ENCODE measurements around the gene DYRK3.
"Not testable (repeated sequence)": the region's sequence is repeated elsewhere in the genome, so short reads cannot be mapped to it uniquely, and the experiment has no call there.

DYRK3 gene

GRCh38 chr1:206642074-206642473, 6.7 kb downstream of the DYRK3 start:
- CTCF ChIA-PET, H3K4me3 Mint-ChIP-seq, H3K4me1 Mint-ChIP-seq, H3K9me3 Mint-ChIP-seq, H3K27ac Mint-ChIP-seq, H3K36me3 Mint-ChIP-seq, H3K27me3 Mint-ChIP-seq, DNase-seq: not testable (repeated sequence)

- CTCF ChIA-PET, result interaction anchor here (0.9 kb wide), 1 partner anchor 8 kb away, joined by 4 read pairs; the partner anchor contains the start of gene DYRK3
- Mint-ChIP-seq H3K27ac (no peak overlapping the region), H3K9me3 (no peaks in the 10 kb centered on the region), H3K36me3 (no peaks in the 10 kb centered on the region), H3K4me3 (no peak overlapping the region), H3K4me1 (no peaks in the 10 kb centered on the region), H3K27me3 (peaks cover 4% of the 10 kb centered on the region)
- DNase-seq, result no peak
Measured at GRCh38 chr1:206643118-206643698, 7.9 kb downstream of the DYRK3 start.

- Mint-ChIP-seq H3K36me3 (no peaks in the 10 kb centered on the region), H3K27ac (no peak overlapping the region), H3K4me3 (no peak overlapping the region), H3K9me3 (no peaks in the 10 kb centered on the region), H3K27me3 (no peaks in the 10 kb centered on the region), H3K4me1 (no peaks in the 10 kb centered on the region)
- CTCF ChIA-PET, result interaction anchor here (1.0 to 4.6 kb wide), 4 partner anchors 11 to 17 kb away, joined by 3 to 26 read pairs (median 10); partner anchors contain the start of gene DYRK3
- no peak for DNase-seq
Measured at GRCh38 chr1:206646504-206646903, 11.2 kb downstream of the DYRK3 start.

GRCh38 chr1:206647224-206647623, 11.9 kb downstream of the DYRK3 start:
- CTCF ChIA-PET, result interaction anchor here (1.3 to 5.6 kb wide), 4 partner anchors 11 to 17 kb away, joined by 3 to 26 read pairs (median 20); partner anchors contain the start of gene DYRK3
- Mint-ChIP-seq H3K36me3 (no peaks in the 10 kb centered on the region), H3K4me3 (no peak overlapping the region), H3K27me3 (no peaks in the 10 kb centered on the region), H3K9me3 (no peaks in the 10 kb centered on the region), H3K27ac (no peak overlapping the region), H3K4me1 (no peaks in the 10 kb centered on the region)
- no peak for DNase-seq

- Mint-ChIP-seq H3K27me3 (no peaks in the 10 kb centered on the region), H3K4me1 (no peaks in the 10 kb centered on the region), H3K36me3 (no peaks in the 10 kb centered on the region), H3K27ac (no peak overlapping the region), H3K4me3 (no peak overlapping the region), H3K9me3 (no peaks in the 10 kb centered on the region)
- CTCF ChIA-PET, result interaction anchor here (0.5 to 5.6 kb wide), 5 partner anchors 9 to 263 kb away, joined by 3 to 26 read pairs (median 16); partner anchors contain the start of gene DYRK3
- no peak for DNase-seq
Measured at GRCh38 chr1:206649261-206649921, 14.1 kb downstream of the DYRK3 start.

GRCh38 chr1:206651014-206651413, 15.7 kb downstream of the DYRK3 start:
- Mint-ChIP-seq H3K4me3 (no peak overlapping the region), H3K27ac (no peak overlapping the region), H3K4me1 (no peaks in the 10 kb centered on the region)

GRCh38 chr1:206651958-206652890, 16.9 kb downstream of the DYRK3 start:
- Mint-ChIP-seq H3K27me3 (peaks cover 14% of the 10 kb centered on the region), H3K9me3 (no peaks in the 10 kb centered on the region), H3K4me1 (no peaks in the 10 kb centered on the region), H3K27ac (no peak overlapping the region), H3K4me3 (no peak overlapping the region), H3K36me3 (no peaks in the 10 kb centered on the region)
- no peak for DNase-seq
- CTCF ChIA-PET, result interaction anchor here (5.6 kb wide), 1 partner anchor 18 kb away, joined by 24 read pairs; the partner anchor contains the start of gene DYRK3

More at GRCh38 chr1:206651014-206651413, 15.7 kb downstream of the DYRK3 start:
- H3K9me3 Mint-ChIP-seq, result no peaks in the 10 kb centered on the region
- CTCF ChIA-PET, result interaction anchor here (1.0 to 5.6 kb wide), 4 partner anchors 8 to 17 kb away, joined by 3 to 26 read pairs (median 20); partner anchors contain the start of gene DYRK3
- peaks cover 3% of the 10 kb centered on the region for H3K27me3 Mint-ChIP-seq
- no peak for DNase-seq
- no peaks in the 10 kb centered on the region for H3K36me3 Mint-ChIP-seq

- H3K27ac Mint-ChIP-seq, result no peak overlapping the region
- H3K4me1 Mint-ChIP-seq, result peaks cover 9% of the 10 kb centered on the region
- H3K9me3 Mint-ChIP-seq, result no peaks in the 10 kb centered on the region
- no peak overlapping the region for H3K4me3 Mint-ChIP-seq
- CTCF ChIA-PET, result interaction anchor here (0.6 to 2.7 kb wide), 6 partner anchors 10 to 175 kb away, joined by 3 to 22 read pairs (median 4); partner anchors contain the start of gene DYRK3
- no peaks in the 10 kb centered on the region for H3K36me3 Mint-ChIP-seq
- H3K27me3 Mint-ChIP-seq, result peaks cover 30% of the 10 kb centered on the region
- no peak for DNase-seq
Measured at GRCh38 chr1:206653715-206654459, 18.6 kb downstream of the DYRK3 start.

- Mint-ChIP-seq H3K27ac (no peak overlapping the region), H3K27me3 (peaks cover 40% of the 10 kb centered on the region), H3K36me3 (no peaks in the 10 kb centered on the region), H3K9me3 (no peaks in the 10 kb centered on the region), H3K4me1 (peaks cover 9% of the 10 kb centered on the region), H3K4me3 (no peak overlapping the region)
- no peak for DNase-seq
- CTCF ChIA-PET, result interaction anchor here (0.6 to 5.2 kb wide), 4 partner anchors 9 to 175 kb away, joined by 4 to 39 read pairs (median 14); no protein-coding TSS in a partner anchor
Measured at GRCh38 chr1:206654828-206655227, 19.5 kb downstream of the DYRK3 start.

- peaks cover 9% of the 10 kb centered on the region for H3K4me1 Mint-ChIP-seq
- no peak for DNase-seq
- no peak overlapping the region for H3K4me3 Mint-ChIP-seq
- H3K36me3 Mint-ChIP-seq, result no peaks in the 10 kb centered on the region
- H3K9me3 Mint-ChIP-seq, result no peaks in the 10 kb centered on the region
- CTCF ChIA-PET, result interaction anchor here (1.0 to 5.2 kb wide), 7 partner anchors 8 to 257 kb away, joined by 3 to 39 read pairs (median 4); partner anchors contain the start of genes DYRK3 and IKBKE
- peaks cover 45% of the 10 kb centered on the region for H3K27me3 Mint-ChIP-seq
- no peak overlapping the region for H3K27ac Mint-ChIP-seq
Measured at GRCh38 chr1:206655471-206655882, 20.1 kb downstream of the DYRK3 start.

GRCh38 chr1:206656936-206657335, 21.6 kb downstream of the DYRK3 start:
- H3K27ac Mint-ChIP-seq, result no peak overlapping the region
- no peak for DNase-seq
- H3K9me3 Mint-ChIP-seq, result no peaks in the 10 kb centered on the region
- H3K4me1 Mint-ChIP-seq, result peaks cover 9% of the 10 kb centered on the region
- no peaks in the 10 kb centered on the region for H3K36me3 Mint-ChIP-seq
- CTCF ChIA-PET, result interaction anchor here (1.2 to 5.2 kb wide), 7 partner anchors 7 to 255 kb away, joined by 3 to 39 read pairs (median 6); partner anchors contain the start of gene IKBKE
- H3K27me3 Mint-ChIP-seq, result peaks cover 53% of the 10 kb centered on the region
- H3K4me3 Mint-ChIP-seq, result no peak overlapping the region

GRCh38 chr1:206657751-206658150, 22.4 kb downstream of the DYRK3 start:
- H3K4me1 Mint-ChIP-seq, result peaks cover 10% of the 10 kb centered on the region

More at GRCh38 chr1:206657751-206658150, 22.4 kb downstream of the DYRK3 start:
- Mint-ChIP-seq H3K27me3 (peaks cover 61% of the 10 kb centered on the region), H3K27ac (no peak overlapping the region), H3K36me3 (no peaks in the 10 kb centered on the region), H3K9me3 (no peaks in the 10 kb centered on the region), H3K4me3 (no peak overlapping the region)
- DNase-seq, result no peak
- CTCF ChIA-PET, result interaction anchor here (0.8 to 5.2 kb wide), 18 partner anchors 9 to 306 kb away, joined by 3 to 39 read pairs (median 4); partner anchors contain the start of gene DYRK3
